Measurements from ENCODE around the gene SERPINA4. TPM values are rescaled to one million over a fixed set of nuclear protein-coding genes. Genes with fewer than 3 reads are reported as not detected.

The SERPINA4 gene
- total and polyA plus RNA-seq, 2 experiments from 2014 or later = not detected

- no peak for DNase-seq (ENCODE audit: low spot score)
- no peaks in the 10 kb centered on the region for H3K4me1 ChIP-seq (ENCODE audit: insufficient read depth)
- H3K36me3 ChIP-seq (ENCODE audit: insufficient read depth) = no peaks in the 10 kb centered on the region
- 0 out of 2 replicates have a peak, but pooled peaks cover 6% of the 10 kb centered on the region for H3K9me2 ChIP-seq (ENCODE audit: insufficient read depth)
- Mint-ChIP-seq H3K36me3 (ENCODE audit: low read depth) (no peaks in the 10 kb centered on the region), H3K4me3 (no peak overlapping the region), H3K27me3 (ENCODE audit: insufficient read depth, low read depth, poor library complexity) (peaks cover 4% of the 10 kb centered on the region), H3K27ac (no peak overlapping the region), H3K9me3 (no peaks in the 10 kb centered on the region; the same call in 2 of the 3 replicates), H3K4me1 (peaks cover 6% of the 10 kb centered on the region; the same call in 1 of the 3 replicates)
- H4K20me1 ChIP-seq (replicated peaks; ENCODE audit: insufficient read depth) = no peaks in the 10 kb centered on the region
- H3K4me2 ChIP-seq = no peak overlapping the region
- no peaks in the 10 kb centered on the region for H3F3A ChIP-seq (replicated peaks; ENCODE audit: low read depth)
- no peak for ATAC-seq
- no peaks in the 10 kb centered on the region for H3K79me2 ChIP-seq (replicated peaks; ENCODE audit: insufficient read depth)
- H3K27me3 ChIP-seq (ENCODE audit: insufficient read depth) = no peaks in the 10 kb centered on the region
- no peak overlapping the region for H2AFZ ChIP-seq
- H3K27ac ChIP-seq (ENCODE audit: low read depth) = no peak overlapping the region
- no peak for TF ChIP-seq ETS1 (IDR thresholded peaks at IDR 0.05)
- no peak for TF ChIP-seq NANOG (IDR thresholded peaks at IDR 0.05; ENCODE audit: borderline replicate concordance)
- no peak for TF ChIP-seq EZH2 (IDR thresholded peaks at IDR 0.05; ENCODE audit: low read depth, unreplicated experiment)
- TF ChIP-seq POLR2AphosphoS5 (IDR thresholded peaks at IDR 0.05; ENCODE audit: low read depth) = no peak
- TF ChIP-seq JUNB (IDR thresholded peaks at IDR 0.05; ENCODE audit: unreplicated experiment) = no peak
- TF ChIP-seq ZNF462 (CRISPR knock-in tag; IDR thresholded peaks at IDR 0.05) = no peak
- TF ChIP-seq REST (IDR thresholded peaks at IDR 0.05; ENCODE audit: unreplicated experiment) = no peak
- TF ChIP-seq CTCF (conservative IDR thresholded peaks at IDR 0.05; ENCODE audit: low read depth in 2 of 2) = no peak
- no peak for TF ChIP-seq EZH2phosphoT487 (IDR thresholded peaks at IDR 0.05; ENCODE audit: unreplicated experiment)
- no peak for TF ChIP-seq CREB1 (CRISPR knock-in tag; IDR thresholded peaks at IDR 0.05; ENCODE audit: low read depth)
- TF ChIP-seq ZNF331 (CRISPR knock-in tag; IDR thresholded peaks at IDR 0.05; ENCODE audit: low read depth) = no peak
- no peak for TF ChIP-seq STAT1 (IDR thresholded peaks at IDR 0.05; ENCODE audit: unreplicated experiment)
- TF ChIP-seq ZNF114 (CRISPR knock-in tag; IDR thresholded peaks at IDR 0.05) = no peak
- no peak overlapping the region for H3K4me3 ChIP-seq
Measured at GRCh38 chr14:94535506-94535905, 25.7 kb upstream of the SERPINA4 start.

Data from GM23338 (cell line).